ENCODE data around the gene SH2D3A.

Gene SH2D3A

DNA sequence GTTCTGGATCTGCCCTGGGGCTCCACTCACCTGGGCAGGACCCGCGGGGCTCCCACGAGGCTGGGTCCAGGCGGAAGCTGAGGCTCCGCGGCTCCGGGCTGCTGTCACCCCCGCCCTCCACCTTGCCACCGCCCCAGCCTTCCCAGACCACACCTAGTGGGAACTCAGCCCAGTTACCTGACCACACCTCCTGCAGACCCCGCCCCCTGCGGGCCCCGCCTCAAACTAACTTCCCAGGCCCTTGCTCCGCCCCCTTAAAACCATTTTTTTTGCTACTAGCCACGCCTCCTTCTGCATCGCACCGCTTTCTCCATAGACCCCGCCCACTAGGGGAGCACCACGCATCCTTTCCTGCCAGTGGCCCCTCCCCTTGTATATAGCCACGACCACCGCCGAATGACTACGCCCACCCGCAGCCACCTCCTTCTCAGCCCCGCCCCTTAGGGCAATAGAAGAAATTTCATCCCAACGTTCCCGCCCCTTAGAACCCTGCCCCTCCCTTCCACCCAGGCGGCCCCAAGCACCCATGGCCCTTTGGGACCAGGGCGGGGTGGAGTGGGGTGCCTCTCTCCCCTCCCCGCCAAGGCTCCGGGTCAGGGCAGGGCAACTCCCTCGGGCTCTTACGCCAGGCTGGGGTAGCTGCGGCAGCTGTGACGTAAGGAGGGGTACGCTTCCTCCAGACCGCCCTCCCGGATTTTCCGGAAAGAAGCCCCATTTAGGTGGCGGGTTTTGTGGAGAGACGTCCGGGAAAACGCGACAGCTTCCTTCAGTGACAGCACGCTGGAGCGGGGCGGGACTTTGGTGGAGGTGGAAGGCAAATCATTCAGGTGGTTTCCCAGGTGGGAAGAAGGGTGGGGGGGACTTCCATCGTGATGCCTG is at the start of gene SH2D3A:
Gene SH2D3A, minus strand, starts transcription at position 79 of the 879 bp plus-strand sequence. CDS start 3,687 bp downstream, outside the sequence.
- Histone ChIP-seq H2AFZ (ENCODE audit: low read depth) (peak within 1 kb of the TSS; percentile 93), H3K27ac (no peak within 1 kb of the TSS), H3K27me3 (ENCODE audit: insufficient read depth, low read depth) (no peaks in the 10 kb centered on the region), H3K9ac (peak within 1 kb of the TSS; percentile 65), H3K4me3 (IDR thresholded peaks at IDR 0.05; ENCODE audit: insufficient read depth, low read depth, low read length) (no peak within 1 kb of the TSS), H3K36me3 (ENCODE audit: insufficient read depth) (no peaks in the 10 kb centered on the region), H4K20me1 (ENCODE audit: insufficient read depth) (no peaks in the 10 kb centered on the region), H3K4me1 (ENCODE audit: low read depth, poor library complexity, severe bottlenecking) (peaks cover 20% of the 10 kb centered on the region), H3K4me2 (peak within 1 kb of the TSS; percentile 61), H3K79me2 (ENCODE audit: insufficient read depth, low read depth) (peaks cover 20% of the 10 kb centered on the region; the same call in 1 of the 2 replicates)
- no peak for TF ChIP-seq CTCF (conservative IDR thresholded peaks at IDR 0.05; ENCODE audit: low read depth, low read length)

DNA sequence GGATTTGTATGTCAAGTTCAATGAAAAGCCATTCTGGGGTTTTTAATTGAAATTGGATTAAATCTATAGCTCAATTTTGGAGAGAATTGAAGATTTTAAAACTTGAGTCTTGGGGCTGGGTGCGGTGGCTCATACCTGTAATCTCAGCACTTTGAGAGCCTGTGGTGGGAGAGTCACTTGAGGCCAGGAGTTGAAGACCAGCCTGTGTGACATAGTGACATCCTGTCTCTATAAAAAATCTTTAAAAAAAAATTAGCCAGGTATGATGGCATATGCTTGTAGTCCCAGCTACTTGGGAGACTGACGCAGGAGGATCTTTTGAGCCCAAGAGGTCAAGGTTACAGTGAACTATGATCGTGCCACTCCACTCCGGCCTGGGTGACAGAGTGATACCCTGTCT is 46.4 kb upstream of the SH2D3A start:
- H3K79me2 ChIP-seq (ENCODE audit: insufficient read depth, low read depth) = no peaks in the 10 kb centered on the region
- H3K4me2 ChIP-seq = no peak overlapping the region
- H3K36me3 ChIP-seq (ENCODE audit: insufficient read depth) = no peaks in the 10 kb centered on the region

DNA sequence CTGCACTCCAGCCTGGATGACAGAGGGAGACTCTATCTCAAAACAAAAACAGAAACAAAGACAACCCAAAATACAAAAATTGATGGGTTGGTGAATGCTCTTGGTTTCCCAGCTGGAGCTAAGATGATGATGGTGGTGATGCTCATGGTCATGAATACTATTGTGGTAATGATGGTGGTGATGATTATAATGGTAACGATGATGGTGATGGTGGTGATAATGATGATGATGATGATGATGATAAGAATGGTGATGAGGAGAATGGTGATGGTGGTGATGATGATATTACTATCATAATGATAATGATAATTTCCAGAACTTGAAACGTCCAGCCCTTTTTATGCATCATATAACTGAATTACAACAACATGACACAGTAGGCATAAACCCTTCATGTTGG is 45.4 kb upstream of the SH2D3A start:
- H4K20me1 ChIP-seq (ENCODE audit: insufficient read depth) = no peaks in the 10 kb centered on the region
- H3K4me3 ChIP-seq (IDR thresholded peaks at IDR 0.05; ENCODE audit: insufficient read depth, low read depth, low read length) = no peak overlapping the region
- no peak overlapping the region for H3K27ac ChIP-seq
- no peak for TF ChIP-seq CTCF (conservative IDR thresholded peaks at IDR 0.05; ENCODE audit: low read depth, low read length)
- no peak overlapping the region for H2AFZ ChIP-seq (ENCODE audit: low read depth)
- H3K79me2 ChIP-seq (ENCODE audit: insufficient read depth, low read depth) = no peaks in the 10 kb centered on the region
- no peak overlapping the region for H3K9ac ChIP-seq
- H3K36me3 ChIP-seq (ENCODE audit: insufficient read depth) = no peaks in the 10 kb centered on the region
- no peaks in the 10 kb centered on the region for H3K27me3 ChIP-seq (ENCODE audit: insufficient read depth, low read depth)
- no peaks in the 10 kb centered on the region for H3K4me1 ChIP-seq (ENCODE audit: low read depth, poor library complexity, severe bottlenecking)
- no peak overlapping the region for H3K4me2 ChIP-seq

More for the DNA sequence above, 46.4 kb upstream of the SH2D3A start:
- Histone ChIP-seq H3K27ac (no peak overlapping the region), H2AFZ (ENCODE audit: low read depth) (no peak overlapping the region), H3K4me1 (ENCODE audit: low read depth, poor library complexity, severe bottlenecking) (no peaks in the 10 kb centered on the region), H3K4me3 (IDR thresholded peaks at IDR 0.05; ENCODE audit: insufficient read depth, low read depth, low read length) (no peak overlapping the region), H3K9ac (no peak overlapping the region), H3K27me3 (ENCODE audit: insufficient read depth, low read depth) (no peaks in the 10 kb centered on the region), H4K20me1 (ENCODE audit: insufficient read depth) (no peaks in the 10 kb centered on the region)
- TF ChIP-seq CTCF (conservative IDR thresholded peaks at IDR 0.05; ENCODE audit: low read depth, low read length) = no peak

DNA sequence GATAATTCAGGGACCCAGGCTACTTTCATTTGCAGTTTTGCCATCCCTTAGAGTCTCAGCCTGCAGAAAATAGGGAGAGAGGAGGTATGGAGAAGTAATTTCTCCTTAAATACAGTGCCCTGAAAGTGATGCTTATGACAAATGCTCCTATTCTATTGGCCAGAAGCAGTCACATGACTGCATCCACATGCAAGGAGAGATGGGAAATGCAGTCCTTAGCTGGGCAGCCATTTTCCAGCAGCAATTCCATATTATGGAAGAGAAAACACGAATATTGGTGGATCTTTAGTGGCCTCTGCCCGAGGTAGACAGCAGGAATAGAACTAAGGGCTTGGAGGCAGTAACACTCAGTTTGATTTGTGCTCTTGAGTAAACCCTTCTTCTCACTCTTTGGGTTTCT is 44.7 kb upstream of the SH2D3A start:
- TF ChIP-seq CTCF (conservative IDR thresholded peaks at IDR 0.05; ENCODE audit: low read depth, low read length) = no peak
- Histone ChIP-seq H4K20me1 (ENCODE audit: insufficient read depth) (no peaks in the 10 kb centered on the region), H3K4me1 (ENCODE audit: low read depth, poor library complexity, severe bottlenecking) (no peaks in the 10 kb centered on the region), H3K79me2 (ENCODE audit: insufficient read depth, low read depth) (no peaks in the 10 kb centered on the region), H2AFZ (ENCODE audit: low read depth) (no peak overlapping the region), H3K36me3 (ENCODE audit: insufficient read depth) (no peaks in the 10 kb centered on the region), H3K9ac (no peak overlapping the region), H3K27me3 (ENCODE audit: insufficient read depth, low read depth) (no peaks in the 10 kb centered on the region), H3K27ac (no peak overlapping the region), H3K4me2 (no peak overlapping the region), H3K4me3 (IDR thresholded peaks at IDR 0.05; ENCODE audit: insufficient read depth, low read depth, low read length) (no peak overlapping the region)
